Activated CD8-positive, alpha-beta memory T cell treated with anti-CD3 and anti-CD28 coated beads for 1 hour (primary cell): ENCODE measurements around the gene ZNF831.

Source experiments
- DNase-seq, 2 donors: peaks; one replicate each; pipeline ENCODE4 v3.0.0-alpha.2; 2020; ENCODE audit warnings: low read depth in 1 of 2; ENCODE audit errors: extremely low read depth in 1 of 2

ZNF831 gene

GRCh38 chr20:59295531-59295930 is 131.9 kb downstream of the ZNF831 start:
- DNase-seq, result no peak

- DNase-seq, result no peak
These were observed 134.1 kb downstream of the ZNF831 start for GRCh38 chr20:59297686-59298085.

GRCh38 chr20:59299945-59300332 is 136.3 kb downstream of the ZNF831 start:
- no peak for DNase-seq

GRCh38 chr20:59300333-59301081 is 136.9 kb downstream of the ZNF831 start, which contains the start of gene EDN3:
TSS of gene EDN3 (plus strand) at chr20:59300611. CDS start at chr20:59300813, 202 bp downstream.
- DNase-seq, result no peak

- DNase-seq, result no peak
These were observed 137.9 kb downstream of the ZNF831 start for GRCh38 chr20:59301343-59302007.

GRCh38 chr20:59305908-59306655 is 142.5 kb downstream of the ZNF831 start:
- no peak for DNase-seq

GRCh38 chr20:59307270-59307669 is 143.6 kb downstream of the ZNF831 start:
- no peak for DNase-seq
